D721Med (cell line): ENCODE results near the gene AGRN.

Experiments used
- DNase-seq: peaks from one replicate; pipeline ENCODE4 v3.0.0; 2011; ENCODE audit warnings: low spot score; ENCODE audit not compliant: insufficient read length
- FAIRE-seq: peaks from 2 replicates; lab custom pipeline; 2011; peaks lifted over from hg19 to GRCh38; lab: Jason Lieb, UNC
- CTCF ChIP-seq: IDR thresholded peaks from 2 replicates; pipeline ENCODE4 v1.5.1; 2012; ENCODE audit warnings: mild to moderate bottlenecking, control low read depth; ENCODE audit not compliant: insufficient read depth; ENCODE audit errors: missing control alignments

Gene AGRN

GRCh38 chr1:1022302-1023009, 2.5 kb downstream of the AGRN start:
- no peak for FAIRE-seq
- no peak for TF ChIP-seq CTCF
- no peak for DNase-seq

GRCh38 chr1:1023700-1024099, 3.8 kb downstream of the AGRN start:
- DNase-seq (no peak), FAIRE-seq (no peak)
- TF ChIP-seq CTCF = no peak

- no peak for FAIRE-seq
Observed at GRCh38 chr1:1024149-1024770, 4.3 kb downstream of the AGRN start.

GRCh38 chr1:1024771-1025699, 5.1 kb downstream of the AGRN start:
- TF ChIP-seq CTCF = no peak
- DNase-seq = no peak
- no peak for FAIRE-seq

More at GRCh38 chr1:1024149-1024770, 4.3 kb downstream of the AGRN start:
- TF ChIP-seq CTCF = no peak
- no peak for DNase-seq

GRCh38 chr1:1025730-1026129, 5.8 kb downstream of the AGRN start:
- no peak for TF ChIP-seq CTCF
- no peak for FAIRE-seq
- no peak for DNase-seq

- no peak for DNase-seq
- no peak for TF ChIP-seq CTCF
- no peak for FAIRE-seq
Observed at GRCh38 chr1:1026599-1027413, 6.9 kb downstream of the AGRN start.
